D721Med (cell line): ENCODE data around the gene RICTOR.

Source experiments
- DNase-seq: peaks from one replicate; pipeline ENCODE4 v3.0.0; 2011; ENCODE audit warnings: low spot score; ENCODE audit not compliant: insufficient read length
- FAIRE-seq: peaks from 2 replicates; lab custom pipeline; 2011; peaks lifted over from hg19 to GRCh38; lab: Jason Lieb, UNC
- CTCF ChIP-seq: IDR thresholded peaks from 2 replicates; pipeline ENCODE4 v1.5.1; 2012; ENCODE audit warnings: mild to moderate bottlenecking, control low read depth; ENCODE audit not compliant: insufficient read depth; ENCODE audit errors: missing control alignments

RICTOR gene

GRCh38 chr5:39099831-39100230, 25.6 kb upstream of the RICTOR start:
- TF ChIP-seq CTCF, result no peak
- DNase-seq (no peak), FAIRE-seq (no peak)

- FAIRE-seq (no peak), DNase-seq (no peak)
- TF ChIP-seq CTCF, result no peak
Observed at GRCh38 chr5:39093352-39093751, 19.2 kb upstream of the RICTOR start.

- FAIRE-seq, result no peak
- no peak for TF ChIP-seq CTCF
Observed at GRCh38 chr5:39092581-39093351, 18.6 kb upstream of the RICTOR start.

GRCh38 chr5:39091940-39092580, 17.9 kb upstream of the RICTOR start:
- DNase-seq, result no peak
- FAIRE-seq, result no peak
- no peak for TF ChIP-seq CTCF

More at GRCh38 chr5:39092581-39093351, 18.6 kb upstream of the RICTOR start:
- no peak for DNase-seq

- no peak for FAIRE-seq
- no peak for DNase-seq
- no peak for TF ChIP-seq CTCF
Observed at GRCh38 chr5:39083968-39084367, 9.8 kb upstream of the RICTOR start.

GRCh38 chr5:39082995-39083394, 8.8 kb upstream of the RICTOR start:
- FAIRE-seq, result no peak
- DNase-seq, result no peak

More at GRCh38 chr5:39082995-39083394, 8.8 kb upstream of the RICTOR start:
- TF ChIP-seq CTCF, result no peak
